ENCODE results near the gene RGS14.

DNA sequence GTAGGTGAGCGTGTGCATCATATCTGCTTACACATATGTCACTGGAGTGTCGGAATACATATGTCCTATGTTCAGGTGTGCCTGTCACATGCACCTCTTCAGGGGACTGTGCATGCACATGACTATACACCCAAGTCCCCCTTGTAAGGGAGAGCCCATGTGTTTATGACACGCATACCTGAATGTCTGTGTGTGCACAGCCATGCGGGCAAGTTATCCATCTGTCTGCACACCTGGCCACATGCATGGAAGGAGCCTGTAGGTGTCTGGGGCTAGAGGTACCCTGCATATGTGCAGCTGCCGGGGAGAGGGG lies 622 bp upstream of the RGS14 start:
- TF ChIP-seq, protein P1, sequence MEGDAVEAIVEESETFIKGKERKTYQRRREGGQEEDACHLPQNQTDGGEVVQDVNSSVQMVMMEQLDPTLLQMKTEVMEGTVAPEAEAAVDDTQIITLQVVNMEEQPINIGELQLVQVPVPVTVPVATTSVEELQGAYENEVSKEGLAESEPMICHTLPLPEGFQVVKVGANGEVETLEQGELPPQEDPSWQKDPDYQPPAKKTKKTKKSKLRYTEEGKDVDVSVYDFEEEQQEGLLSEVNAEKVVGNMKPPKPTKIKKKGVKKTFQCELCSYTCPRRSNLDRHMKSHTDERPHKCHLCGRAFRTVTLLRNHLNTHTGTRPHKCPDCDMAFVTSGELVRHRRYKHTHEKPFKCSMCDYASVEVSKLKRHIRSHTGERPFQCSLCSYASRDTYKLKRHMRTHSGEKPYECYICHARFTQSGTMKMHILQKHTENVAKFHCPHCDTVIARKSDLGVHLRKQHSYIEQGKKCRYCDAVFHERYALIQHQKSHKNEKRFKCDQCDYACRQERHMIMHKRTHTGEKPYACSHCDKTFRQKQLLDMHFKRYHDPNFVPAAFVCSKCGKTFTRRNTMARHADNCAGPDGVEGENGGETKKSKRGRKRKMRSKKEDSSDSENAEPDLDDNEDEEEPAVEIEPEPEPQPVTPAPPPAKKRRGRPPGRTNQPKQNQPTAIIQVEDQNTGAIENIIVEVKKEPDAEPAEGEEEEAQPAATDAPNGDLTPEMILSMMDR (conservative IDR thresholded peaks at IDR 0.05; ENCODE audit: low read length), result no peak
- no peak for TF ChIP-seq EZH2phosphoT487 (IDR thresholded peaks at IDR 0.05; ENCODE audit: borderline replicate concordance, low read depth, low read length)
